MM.1S (cell line): ENCODE measurements around the gene TUBA4B.

Experiments
- EZH2phosphoT487 ChIP-seq: fragments of 300-600 bp; sonication (generic); IDR thresholded peaks from 2 replicates; pipeline ENCODE4 v1.6.1; 2018; ENCODE audit warnings: antibody characterized with exemption, low read length
- TF ChIP-seq, protein P1 (sequence below): fragments of 300-600 bp; sonication (generic); IDR thresholded peaks from 2 replicates; pipeline ENCODE4 v1.5.1; 2016; ENCODE audit warnings: antibody characterized with exemption, low read length, mixed read lengths

DNA sequence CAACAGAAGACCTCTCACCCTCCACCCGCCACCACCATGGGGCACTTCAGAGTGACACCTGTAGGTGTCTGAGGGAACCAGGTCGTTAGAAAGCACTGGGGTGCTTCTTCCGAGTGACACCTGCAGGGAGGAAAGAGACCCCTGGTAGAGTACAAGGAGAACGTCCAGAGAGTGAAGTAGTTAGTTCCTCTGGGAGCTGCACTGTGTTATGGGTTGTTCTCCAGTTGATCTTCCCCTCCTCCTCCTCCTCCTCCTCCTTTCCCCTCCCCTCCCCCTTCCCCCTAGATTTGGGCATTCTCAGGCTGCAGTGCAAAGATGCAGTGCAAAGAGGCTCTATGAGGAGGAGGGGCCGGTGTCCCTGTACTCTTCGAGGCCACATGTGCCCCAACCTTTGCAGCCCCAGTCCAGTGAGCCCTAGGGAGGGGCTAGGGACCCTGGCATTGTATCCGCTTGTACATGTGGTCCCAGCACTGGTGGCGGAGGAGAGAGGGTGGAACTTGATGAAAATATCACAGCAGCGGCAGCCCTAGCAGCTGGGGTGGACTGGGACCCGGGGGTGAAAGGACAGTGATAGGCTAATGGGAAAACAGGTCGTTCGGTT, 27.0 kb downstream of the TUBA4B start:
- TF ChIP-seq, protein P1, sequence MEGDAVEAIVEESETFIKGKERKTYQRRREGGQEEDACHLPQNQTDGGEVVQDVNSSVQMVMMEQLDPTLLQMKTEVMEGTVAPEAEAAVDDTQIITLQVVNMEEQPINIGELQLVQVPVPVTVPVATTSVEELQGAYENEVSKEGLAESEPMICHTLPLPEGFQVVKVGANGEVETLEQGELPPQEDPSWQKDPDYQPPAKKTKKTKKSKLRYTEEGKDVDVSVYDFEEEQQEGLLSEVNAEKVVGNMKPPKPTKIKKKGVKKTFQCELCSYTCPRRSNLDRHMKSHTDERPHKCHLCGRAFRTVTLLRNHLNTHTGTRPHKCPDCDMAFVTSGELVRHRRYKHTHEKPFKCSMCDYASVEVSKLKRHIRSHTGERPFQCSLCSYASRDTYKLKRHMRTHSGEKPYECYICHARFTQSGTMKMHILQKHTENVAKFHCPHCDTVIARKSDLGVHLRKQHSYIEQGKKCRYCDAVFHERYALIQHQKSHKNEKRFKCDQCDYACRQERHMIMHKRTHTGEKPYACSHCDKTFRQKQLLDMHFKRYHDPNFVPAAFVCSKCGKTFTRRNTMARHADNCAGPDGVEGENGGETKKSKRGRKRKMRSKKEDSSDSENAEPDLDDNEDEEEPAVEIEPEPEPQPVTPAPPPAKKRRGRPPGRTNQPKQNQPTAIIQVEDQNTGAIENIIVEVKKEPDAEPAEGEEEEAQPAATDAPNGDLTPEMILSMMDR: peak; percentile 42
- TF ChIP-seq EZH2phosphoT487: no peak
